Endothelial cell of umbilical vein (primary cell): Measurements from ENCODE around the gene KATNB1. TPM values are rescaled to one million over a fixed set of nuclear protein-coding genes. Genes with fewer than 3 reads are reported as not detected.

Experiments
- BruUV-seq: library from RNA; stranded (reverse); fragments of 400-500 nt; replicated peaks from 2 replicates; lab custom pipeline; 2021; lab: Mats Ljungman, UMichigan
- CTCF ChIA-PET: fragments of 300-600, 350-600 bp; sonication (Branson Sonifier 250); formaldehyde crosslinking; loops from one replicate; lab custom pipeline; 2021; ENCODE audit warnings: antibody characterized with exemption, inconsistent platforms; lab: Charles Lee
- POLR2A ChIA-PET: fragments of 300-600, 350-600 bp; sonication (Branson Sonifier 250); formaldehyde crosslinking; loops from one replicate; lab custom pipeline; 2021; ENCODE audit warnings: antibody characterized with exemption, inconsistent platforms; lab: Charles Lee
- DNase-seq: peaks from one replicate; pipeline ENCODE4 v3.0.0-alpha.2; 2011; ENCODE audit warnings: low read depth, low spot score
- FAIRE-seq: peaks from 2 replicates; lab custom pipeline; 2011; peaks lifted over from hg19 to GRCh38; lab: Jason Lieb, UNC
- H2AFZ ChIP-seq: 2 replicates; pipeline ENCODE4 v1.6.0; 2012; ENCODE audit warnings: low read depth, low read length, control low read depth, inconsistent platforms
- H3K27ac ChIP-seq: 2 replicates; pipeline ENCODE4 v1.5.1; 2011; ENCODE audit warnings: low read depth, mild to moderate bottlenecking, control low read depth, low read length, moderate library complexity; ENCODE audit not compliant: insufficient read depth
- H3K27me3 ChIP-seq, 2 experiments: 2 replicates each; pipeline versions ENCODE4 v1.6.0 to v1.6.1; 2011; ENCODE audit warnings: low read length in 2 of 2, mixed read lengths in 1 of 2; ENCODE audit not compliant: control insufficient read depth in 2 of 2, insufficient read depth in 2 of 2
- H3K36me3 ChIP-seq, 2 experiments: 2 replicates in 1 of 2; 3 replicates in 1 of 2; pipeline ENCODE4 v1.5.1; 2011; ENCODE audit warnings: low read length in 2 of 2, mild to moderate bottlenecking in 1 of 2, moderate library complexity in 1 of 2; ENCODE audit not compliant: control insufficient read depth in 2 of 2, insufficient read depth in 2 of 2; ENCODE audit errors: extremely low read depth in 1 of 2
- H3K4me1 ChIP-seq: 3 replicates; pipeline ENCODE4 v1.5.1; 2011; ENCODE audit warnings: mild to moderate bottlenecking, low read length; ENCODE audit not compliant: control insufficient read depth, insufficient read depth; ENCODE audit errors: extremely low read depth
- H3K4me2 ChIP-seq: 2 replicates; pipeline ENCODE4 v1.6.1; 2011; ENCODE audit warnings: low read length, control low read depth, mixed read lengths; ENCODE audit not compliant: insufficient read depth
- H3K4me3 ChIP-seq, 3 experiments: fragments of 200-600 bp in 1 of 3; sonication (generic), shearing (Covaris generic) in 1 of 3; replicated peaks in 1 of 3; 2 replicates each; pipeline ENCODE4 v1.5.1; 2011 to 2016; ENCODE audit warnings: control low read depth in 3 of 3, low read length in 3 of 3, mild to moderate bottlenecking in 2 of 3, inconsistent platforms in 1 of 3, low read depth in 1 of 3, moderate library complexity in 1 of 3; ENCODE audit not compliant: insufficient read depth in 1 of 3
- H3K79me2 ChIP-seq: 2 replicates; pipeline ENCODE4 v1.6.0; 2012; ENCODE audit warnings: low read length, inconsistent platforms; ENCODE audit not compliant: control insufficient read depth, insufficient read depth
- H3K9ac ChIP-seq: replicated peaks from 2 replicates; pipeline ENCODE3; 2011; ENCODE audit warnings: low read length, control low read depth; ENCODE audit not compliant: insufficient read depth; ENCODE audit errors: extremely low read depth
- H3K9me1 ChIP-seq: replicated peaks from 3 replicates; pipeline ENCODE4 v1.6.0; 2011; ENCODE audit warnings: mild to moderate bottlenecking, low read length; ENCODE audit not compliant: control insufficient read depth, insufficient read depth; ENCODE audit errors: extremely low read depth
- H3K9me3 ChIP-seq: replicated peaks from 2 replicates; pipeline ENCODE4 v1.5.1; 2012; ENCODE audit warnings: low read length, inconsistent platforms; ENCODE audit not compliant: control insufficient read depth, insufficient read depth
- H4K20me1 ChIP-seq: replicated peaks from 2 replicates; pipeline ENCODE3; 2011; ENCODE audit warnings: mild to moderate bottlenecking, low read length; ENCODE audit not compliant: control insufficient read depth, insufficient read depth; ENCODE audit errors: extremely low read depth
- EZH2 ChIP-seq: IDR thresholded peaks from 2 replicates; pipeline ENCODE4 v1.6.1; 2012; ENCODE audit warnings: borderline replicate concordance, low read depth, mild to moderate bottlenecking, moderate library complexity, low read length, inconsistent platforms; ENCODE audit not compliant: severe bottlenecking
- FOS ChIP-seq: IDR thresholded peaks from 2 replicates; pipeline ENCODE4 v1.6.1; 2011; ENCODE audit warnings: mild to moderate bottlenecking, low read length, moderate library complexity, borderline replicate concordance; ENCODE audit not compliant: insufficient read depth
- GATA2 ChIP-seq: IDR thresholded peaks from 2 replicates; pipeline ENCODE4 v1.7.0; 2011; ENCODE audit warnings: low read depth, mild to moderate bottlenecking, moderate library complexity, mixed read lengths, low read length; ENCODE audit not compliant: insufficient read length, insufficient read depth
- JUN ChIP-seq: IDR thresholded peaks from 2 replicates; pipeline ENCODE4 v1.6.1; 2011; ENCODE audit warnings: borderline replicate concordance, low read depth; ENCODE audit not compliant: insufficient read length, insufficient read depth
- MAX ChIP-seq: IDR thresholded peaks from 2 replicates; pipeline ENCODE4 v1.6.1; 2011; ENCODE audit not compliant: insufficient read depth, insufficient read length
- MYC ChIP-seq: IDR thresholded peaks from one replicate; pipeline ENCODE4 v1.6.1; 2011; ENCODE audit warnings: mild to moderate bottlenecking, low read depth, low read length
- POLR2A ChIP-seq: IDR thresholded peaks from 2 replicates; pipeline ENCODE4 v1.6.1; 2012; ENCODE audit warnings: low read depth, mild to moderate bottlenecking, control low read depth, low read length
- POLR2AphosphoS5 ChIP-seq: IDR thresholded peaks from 2 replicates; pipeline ENCODE4 v1.6.1; 2012; ENCODE audit warnings: low read depth, mild to moderate bottlenecking, control low read depth, low read length, moderate library complexity; ENCODE audit not compliant: insufficient read depth
- dilution Hi-C: fragments of 300-500 bp; cut with MboI; formaldehyde crosslinking; loops from one replicate; pipeline ENCODE4 v1.15.0; 2019; ENCODE audit warnings: low sequenced_read_pairs; ENCODE audit not compliant: extremely low pct_ligation_motif_present
- intact Hi-C: fragments of 100-400 bp; cut with micrococcal nuclease; formaldehyde crosslinking; loops from one replicate; pipeline ENCODE4 v1.10.0; 2022
- polyA plus RNA-seq, 4 experiments: library from polyadenylated mRNA; depleted of rRNA in 3 of 4; stranded (reverse) in 3 of 4; unstranded in 1 of 4; fragments of >200 nt; gene quantifications; 2 replicates each; pipeline versions ENCODE4 v1.2.1 to v1.2.3, GENCODE V29; 2011 to 2012; ENCODE audit warnings: missing spikeins in 1 of 4
- total RNA-seq: library from RNA; stranded (reverse); gene quantifications from 2 replicates; pipeline ENCODE4 v1.2.3, GENCODE V29; 2021
- TF ChIP-seq, protein P1 (sequence below), 2 donors: IDR thresholded peaks; 1 replicate in 1 of 2; 2 replicates in 1 of 2; pipeline ENCODE4 v1.5.1; 2011; ENCODE audit warnings: low read length in 2 of 2, mild to moderate bottlenecking in 2 of 2, moderate library complexity in 2 of 2, control low read depth in 1 of 2, inconsistent platforms in 1 of 2, low read depth in 1 of 2; ENCODE audit not compliant: insufficient read depth in 1 of 2; ENCODE audit errors: extremely low read depth in 1 of 2

Gene KATNB1
- total and polyA plus RNA-seq, 2 donors (not counting 3 experiments of a cell fraction or from before 2014, with no cell fraction given): 25.9 to 35.9 TPM

DNA sequence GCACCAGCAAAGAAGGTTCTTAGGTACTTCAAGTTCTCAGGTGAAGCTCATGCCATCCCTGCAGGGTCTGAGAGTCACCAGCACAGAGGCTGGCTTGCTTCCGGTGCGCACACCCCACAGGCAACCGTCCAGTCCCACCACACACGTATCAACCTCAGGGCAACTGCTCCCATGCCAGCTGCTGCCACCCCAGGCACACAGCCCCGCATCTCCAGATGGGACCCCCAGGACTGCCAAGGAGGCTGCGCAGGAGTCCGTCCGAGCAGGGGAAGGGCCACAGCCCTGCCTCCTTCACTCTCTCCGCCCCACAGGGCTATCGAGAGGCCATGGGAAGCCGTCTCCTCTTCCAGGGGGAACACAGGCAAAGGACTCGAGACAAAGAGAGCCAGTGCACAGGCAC, 53.4 kb downstream of the KATNB1 start:
- FAIRE-seq (no peak), DNase-seq (no peak)
- Histone ChIP-seq H3K4me1 (no peaks in the 10 kb centered on the region), H3K9ac (no peak overlapping the region), H3K79me2 (no peaks in the 10 kb centered on the region), H4K20me1 (no peaks in the 10 kb centered on the region), H3K9me3 (no peaks in the 10 kb centered on the region), H2AFZ (no peak overlapping the region), H3K27me3 (no peaks in the 10 kb centered on the region), H3K9me1 (no peaks in the 10 kb centered on the region), H3K4me3 (no peak overlapping the region), H3K36me3 (peaks cover 4 to 27% of the 10 kb centered on the region in 2 experiments), H3K27ac (no peak overlapping the region), H3K4me2 (no peak overlapping the region)
- TF ChIP-seq JUN: no peak
- TF ChIP-seq POLR2A: no peak
- TF ChIP-seq, protein P1, sequence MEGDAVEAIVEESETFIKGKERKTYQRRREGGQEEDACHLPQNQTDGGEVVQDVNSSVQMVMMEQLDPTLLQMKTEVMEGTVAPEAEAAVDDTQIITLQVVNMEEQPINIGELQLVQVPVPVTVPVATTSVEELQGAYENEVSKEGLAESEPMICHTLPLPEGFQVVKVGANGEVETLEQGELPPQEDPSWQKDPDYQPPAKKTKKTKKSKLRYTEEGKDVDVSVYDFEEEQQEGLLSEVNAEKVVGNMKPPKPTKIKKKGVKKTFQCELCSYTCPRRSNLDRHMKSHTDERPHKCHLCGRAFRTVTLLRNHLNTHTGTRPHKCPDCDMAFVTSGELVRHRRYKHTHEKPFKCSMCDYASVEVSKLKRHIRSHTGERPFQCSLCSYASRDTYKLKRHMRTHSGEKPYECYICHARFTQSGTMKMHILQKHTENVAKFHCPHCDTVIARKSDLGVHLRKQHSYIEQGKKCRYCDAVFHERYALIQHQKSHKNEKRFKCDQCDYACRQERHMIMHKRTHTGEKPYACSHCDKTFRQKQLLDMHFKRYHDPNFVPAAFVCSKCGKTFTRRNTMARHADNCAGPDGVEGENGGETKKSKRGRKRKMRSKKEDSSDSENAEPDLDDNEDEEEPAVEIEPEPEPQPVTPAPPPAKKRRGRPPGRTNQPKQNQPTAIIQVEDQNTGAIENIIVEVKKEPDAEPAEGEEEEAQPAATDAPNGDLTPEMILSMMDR (IDR thresholded peaks at IDR 0.05; ENCODE audit: extremely low read depth in 1 of 2, insufficient read depth in 1 of 2, low read depth in 1 of 2, low read length in 2 of 2): no peak
- no peak for TF ChIP-seq MYC
- ChIA-PET POLR2A (no interaction called here), CTCF (interaction anchor here (1.1 to 1.5 kb wide), 2 partner anchors 12 to 32 kb away, joined by 3 read pairs; no protein-coding TSS in a partner anchor)
- dilution Hi-C loops (no loop called here), intact Hi-C loops (no loop called here)
- no TSS peak for BruUV-seq

DNA sequence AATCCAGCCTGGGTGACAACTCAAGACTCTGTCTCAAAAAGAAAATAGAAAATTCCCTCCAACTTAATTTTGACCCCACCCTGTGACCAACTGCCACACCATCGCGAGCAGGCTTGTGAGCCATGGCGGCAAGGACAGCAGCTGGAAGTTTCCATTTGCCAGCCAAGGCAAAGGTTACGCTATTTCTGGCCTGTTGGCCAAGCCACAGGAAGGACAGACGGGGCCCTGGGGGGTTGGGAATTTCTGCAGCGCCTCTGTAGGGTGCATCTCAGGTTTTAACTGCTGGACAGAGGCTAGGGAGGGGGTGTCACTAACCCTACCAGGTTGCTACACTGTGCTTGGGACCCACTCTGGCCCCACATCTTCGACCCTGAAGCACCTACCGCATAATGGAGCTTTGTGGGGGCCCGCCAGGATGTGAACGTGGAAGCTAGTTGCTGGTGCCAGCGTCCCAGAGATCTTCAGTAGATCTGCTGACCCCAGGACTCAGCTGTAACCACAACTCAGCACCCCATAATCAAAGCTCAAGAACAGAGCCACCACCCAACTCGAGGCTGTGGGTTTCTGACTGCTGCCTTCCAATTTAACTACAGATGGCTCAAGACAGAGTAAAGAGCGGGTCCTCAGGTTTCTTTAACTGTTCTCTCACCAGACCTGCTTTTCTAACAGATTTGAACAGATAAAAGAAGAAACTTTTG, 55.8 kb downstream of the KATNB1 start:
- H2AFZ ChIP-seq: no peak overlapping the region
- H3K9me3 ChIP-seq: no peaks in the 10 kb centered on the region
- no peak for TF ChIP-seq POLR2A
- no peak for TF ChIP-seq EZH2
- TF ChIP-seq MAX: no peak
- no peak for TF ChIP-seq FOS
- TF ChIP-seq POLR2AphosphoS5: no peak
- no peak for TF ChIP-seq MYC
- no peak for TF ChIP-seq GATA2
- no peak for TF ChIP-seq JUN
- TF ChIP-seq, protein P1 (IDR thresholded peaks at IDR 0.05; ENCODE audit: extremely low read depth in 1 of 2, insufficient read depth in 1 of 2, low read depth in 1 of 2, low read length in 2 of 2): no peak
- H3K4me1 ChIP-seq: no peaks in the 10 kb centered on the region
- intact Hi-C loops: no loop called here
- no peak overlapping the region for H3K9ac ChIP-seq
- no peak overlapping the region for H3K4me2 ChIP-seq
- FAIRE-seq (no peak), DNase-seq (no peak)
- dilution Hi-C loops: no loop called here
- CTCF ChIA-PET: interaction anchor here (1.5 kb wide), 1 partner anchor 8 kb away, joined by 4 read pairs; no protein-coding TSS in a partner anchor
- no peaks in the 10 kb centered on the region for H3K79me2 ChIP-seq
- no peaks in the 10 kb centered on the region for H4K20me1 ChIP-seq
- no TSS peak for BruUV-seq
- H3K27ac ChIP-seq: no peak overlapping the region
- H3K4me3 ChIP-seq: no peak overlapping the region
- POLR2A ChIA-PET: no interaction called here
- H3K9me1 ChIP-seq: no peaks in the 10 kb centered on the region
- no peaks in the 10 kb centered on the region for H3K27me3 ChIP-seq
- H3K36me3 ChIP-seq: peaks cover 8 to 26% of the 10 kb centered on the region in 2 experiments
